ENCODE measurements around the gene PLPPR2.
A peak's percentile ranks its signal among the peaks of the same experiment; 100 is the strongest.
"Not testable (repeated sequence)": the region's sequence is repeated elsewhere in the genome, so short reads cannot be mapped to it uniquely, and the experiment has no call there.

Gene PLPPR2

DNA sequence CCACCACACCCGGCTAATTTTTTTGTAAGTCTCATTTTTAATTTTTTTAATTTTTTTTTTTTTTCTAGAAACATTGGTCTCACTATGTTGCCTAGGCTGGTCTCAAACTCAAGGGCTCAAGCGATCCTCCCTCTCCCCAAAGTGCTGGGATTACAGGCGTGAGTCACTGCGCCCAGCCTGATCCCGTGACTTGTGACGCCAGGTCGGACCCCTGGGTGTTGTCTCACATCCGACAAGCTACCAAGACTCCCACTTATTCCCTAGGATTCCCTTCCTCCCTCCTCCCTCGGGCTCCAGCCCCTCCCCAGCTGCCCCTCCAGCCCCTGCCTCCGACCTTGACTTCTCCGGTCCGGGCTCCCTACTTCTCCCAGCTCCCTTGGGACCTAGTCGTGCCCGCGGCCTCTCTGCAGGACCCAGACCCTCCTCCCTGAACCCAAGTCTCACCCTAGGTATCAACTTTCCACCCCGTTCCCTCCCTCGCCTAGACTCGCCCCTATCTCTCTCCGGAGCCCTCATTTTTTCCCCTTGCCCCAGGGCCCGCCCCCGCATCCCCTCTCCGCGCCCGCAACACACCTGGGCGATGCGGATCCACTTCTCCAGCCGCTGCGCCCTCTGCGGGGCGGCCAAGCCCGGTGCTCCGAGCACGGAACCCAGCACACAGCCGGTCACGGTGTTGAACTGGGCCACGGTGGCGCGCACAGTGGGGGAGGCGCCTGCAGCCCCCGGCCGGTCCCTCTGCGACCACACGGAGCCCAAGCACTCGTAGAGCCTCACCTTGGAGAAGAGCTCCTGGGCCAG lies 50.8 kb downstream of the PLPPR2 start:
- Histone ChIP-seq H3K4me1 (ENCODE audit: control insufficient read depth, low read length) (no peaks in the 10 kb centered on the region), H3K36me3 (ENCODE audit: control insufficient read depth, low read length) (no peaks in the 10 kb centered on the region), H3K9me2 (replicated peaks; ENCODE audit: control insufficient read depth, low read length) (no peaks in the 10 kb centered on the region), H3K4me2 (ENCODE audit: low read length) (no peak overlapping the region), H3F3A (ENCODE audit: control insufficient read depth, insufficient read depth) (no peaks in the 10 kb centered on the region), H3K79me2 (ENCODE audit: control insufficient read depth, low read length) (no peaks in the 10 kb centered on the region), H3K9me3 (ENCODE audit: control insufficient read depth, insufficient read depth, low read length) (no peaks in the 10 kb centered on the region), H3K27ac (ENCODE audit: low read depth, low read length) (no peak overlapping the region), H4K20me1 (ENCODE audit: control insufficient read depth, insufficient read depth, low read depth, low read length) (no peaks in the 10 kb centered on the region), H3K4me3 (ENCODE audit: low read length) (no peak overlapping the region), H3K27me3 (ENCODE audit: control insufficient read depth, low read length) (no peaks in the 10 kb centered on the region)
- no peak for TF ChIP-seq EZH2phosphoT487 (IDR thresholded peaks at IDR 0.05; ENCODE audit: borderline replicate concordance, low read length)
- TF ChIP-seq, protein P1, sequence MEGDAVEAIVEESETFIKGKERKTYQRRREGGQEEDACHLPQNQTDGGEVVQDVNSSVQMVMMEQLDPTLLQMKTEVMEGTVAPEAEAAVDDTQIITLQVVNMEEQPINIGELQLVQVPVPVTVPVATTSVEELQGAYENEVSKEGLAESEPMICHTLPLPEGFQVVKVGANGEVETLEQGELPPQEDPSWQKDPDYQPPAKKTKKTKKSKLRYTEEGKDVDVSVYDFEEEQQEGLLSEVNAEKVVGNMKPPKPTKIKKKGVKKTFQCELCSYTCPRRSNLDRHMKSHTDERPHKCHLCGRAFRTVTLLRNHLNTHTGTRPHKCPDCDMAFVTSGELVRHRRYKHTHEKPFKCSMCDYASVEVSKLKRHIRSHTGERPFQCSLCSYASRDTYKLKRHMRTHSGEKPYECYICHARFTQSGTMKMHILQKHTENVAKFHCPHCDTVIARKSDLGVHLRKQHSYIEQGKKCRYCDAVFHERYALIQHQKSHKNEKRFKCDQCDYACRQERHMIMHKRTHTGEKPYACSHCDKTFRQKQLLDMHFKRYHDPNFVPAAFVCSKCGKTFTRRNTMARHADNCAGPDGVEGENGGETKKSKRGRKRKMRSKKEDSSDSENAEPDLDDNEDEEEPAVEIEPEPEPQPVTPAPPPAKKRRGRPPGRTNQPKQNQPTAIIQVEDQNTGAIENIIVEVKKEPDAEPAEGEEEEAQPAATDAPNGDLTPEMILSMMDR (IDR thresholded peaks at IDR 0.05; ENCODE audit: low read depth, low read length, poor library complexity, severe bottlenecking): peak; percentile 43

- not testable (repeated sequence) for H3K4me3 ChIP-seq (ENCODE audit: low read length); H3K9me2 ChIP-seq (replicated peaks; ENCODE audit: control insufficient read depth, low read length); H3K4me1 ChIP-seq (ENCODE audit: control insufficient read depth, low read length); H3K27me3 ChIP-seq (ENCODE audit: control insufficient read depth, low read length); H3K36me3 ChIP-seq (ENCODE audit: control insufficient read depth, low read length); H4K20me1 ChIP-seq (ENCODE audit: control insufficient read depth, insufficient read depth, low read depth, low read length); H3K9me3 ChIP-seq (ENCODE audit: control insufficient read depth, insufficient read depth, low read length); H3K27ac ChIP-seq (ENCODE audit: low read depth, low read length); H3K79me2 ChIP-seq (ENCODE audit: control insufficient read depth, low read length); H3K4me2 ChIP-seq (ENCODE audit: low read length); H3F3A ChIP-seq (ENCODE audit: control insufficient read depth, insufficient read depth)
Observed at GRCh38 chr19:11406703-11407236, 51.5 kb downstream of the PLPPR2 start.

DNA sequence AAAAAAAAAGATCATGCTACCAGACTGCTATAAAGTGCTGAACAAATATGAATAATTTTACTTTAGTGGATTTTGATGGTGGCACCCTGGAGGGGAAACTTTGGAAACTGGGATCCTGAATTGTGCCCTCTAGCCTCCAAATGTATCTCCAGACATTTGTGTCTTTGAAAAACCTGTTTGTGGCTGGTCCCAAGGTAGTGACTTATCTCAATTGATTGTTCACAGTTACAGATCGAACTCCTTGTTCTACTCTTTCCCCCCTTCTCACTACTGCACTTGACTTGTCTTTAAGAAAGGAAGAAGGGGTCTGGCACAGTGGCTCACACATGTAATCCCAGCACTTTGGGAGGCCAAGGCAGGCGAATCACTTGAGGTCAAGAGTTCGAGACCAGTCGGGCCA lies 53.4 kb downstream of the PLPPR2 start:
- H3K4me2 ChIP-seq (ENCODE audit: low read length): no peak overlapping the region
- no peaks in the 10 kb centered on the region for H3K9me2 ChIP-seq (replicated peaks; ENCODE audit: control insufficient read depth, low read length)
- TF ChIP-seq, protein P1 (IDR thresholded peaks at IDR 0.05; ENCODE audit: low read depth, low read length, poor library complexity, severe bottlenecking): no peak
- TF ChIP-seq EZH2phosphoT487 (IDR thresholded peaks at IDR 0.05; ENCODE audit: borderline replicate concordance, low read length): no peak
- H4K20me1 ChIP-seq (ENCODE audit: control insufficient read depth, insufficient read depth, low read depth, low read length): no peaks in the 10 kb centered on the region
- no peaks in the 10 kb centered on the region for H3K79me2 ChIP-seq (ENCODE audit: control insufficient read depth, low read length)
- no peaks in the 10 kb centered on the region for H3K4me1 ChIP-seq (ENCODE audit: control insufficient read depth, low read length)
- no peaks in the 10 kb centered on the region for H3K36me3 ChIP-seq (ENCODE audit: control insufficient read depth, low read length)
- H3K9me3 ChIP-seq (ENCODE audit: control insufficient read depth, insufficient read depth, low read length): no peaks in the 10 kb centered on the region
- no peak overlapping the region for H3K27ac ChIP-seq (ENCODE audit: low read depth, low read length)
- no peaks in the 10 kb centered on the region for H3F3A ChIP-seq (ENCODE audit: control insufficient read depth, insufficient read depth)
- H3K27me3 ChIP-seq (ENCODE audit: control insufficient read depth, low read length): no peaks in the 10 kb centered on the region
- no peak overlapping the region for H3K4me3 ChIP-seq (ENCODE audit: low read length)

GRCh38 chr19:11410682-11411081 lies 55.5 kb downstream of the PLPPR2 start:
- H3K79me2 ChIP-seq (ENCODE audit: control insufficient read depth, low read length): no peaks in the 10 kb centered on the region
- H3F3A ChIP-seq (ENCODE audit: control insufficient read depth, insufficient read depth): no peaks in the 10 kb centered on the region
- no peak overlapping the region for H3K4me3 ChIP-seq (ENCODE audit: low read length)
- H3K4me1 ChIP-seq (ENCODE audit: control insufficient read depth, low read length): no peaks in the 10 kb centered on the region
- H3K27me3 ChIP-seq (ENCODE audit: control insufficient read depth, low read length): no peaks in the 10 kb centered on the region
- no peaks in the 10 kb centered on the region for H3K9me2 ChIP-seq (replicated peaks; ENCODE audit: control insufficient read depth, low read length)
- no peaks in the 10 kb centered on the region for H3K36me3 ChIP-seq (ENCODE audit: control insufficient read depth, low read length)
- H3K4me2 ChIP-seq (ENCODE audit: low read length): no peak overlapping the region
- no peaks in the 10 kb centered on the region for H4K20me1 ChIP-seq (ENCODE audit: control insufficient read depth, insufficient read depth, low read depth, low read length)
- no peak overlapping the region for H3K27ac ChIP-seq (ENCODE audit: low read depth, low read length)
- no peak for TF ChIP-seq EZH2phosphoT487 (IDR thresholded peaks at IDR 0.05; ENCODE audit: borderline replicate concordance, low read length)
- TF ChIP-seq, protein P1 (IDR thresholded peaks at IDR 0.05; ENCODE audit: low read depth, low read length, poor library complexity, severe bottlenecking): no peak
- no peaks in the 10 kb centered on the region for H3K9me3 ChIP-seq (ENCODE audit: control insufficient read depth, insufficient read depth, low read length)

Data from DOHH2 (cell line).